GM12873 (cell line): ENCODE measurements around the gene GNAL.

Source experiments
- TF ChIP-seq, protein P1 (sequence below): IDR thresholded peaks from 2 replicates; pipeline ENCODE4 v1.5.1; 2012; ENCODE audit warnings: low read depth, mild to moderate bottlenecking, moderate library complexity, low read length, control low read depth; ENCODE audit not compliant: insufficient read depth; ENCODE audit errors: missing control alignments

The GNAL gene

DNA sequence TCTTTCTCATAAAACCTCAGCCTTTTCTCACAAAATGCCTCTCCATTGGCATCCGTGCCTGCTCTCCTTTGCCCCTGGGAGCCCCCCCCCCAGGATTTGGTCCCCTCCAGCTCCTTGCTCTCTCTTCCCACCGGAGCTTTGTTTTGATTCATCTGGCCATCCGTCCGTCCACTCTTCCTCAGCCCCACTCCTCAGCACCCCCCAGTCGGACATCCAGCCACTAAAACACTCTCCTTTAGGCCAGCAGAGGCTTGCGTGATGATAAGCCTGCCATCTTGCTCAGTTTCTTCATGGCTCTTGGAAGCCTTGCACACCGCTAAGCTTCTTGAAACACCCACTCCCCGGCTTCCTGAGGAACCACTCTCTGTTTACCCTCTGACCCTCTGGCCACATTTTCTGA, 31.5 kb upstream of the GNAL start:
- TF ChIP-seq, protein P1, sequence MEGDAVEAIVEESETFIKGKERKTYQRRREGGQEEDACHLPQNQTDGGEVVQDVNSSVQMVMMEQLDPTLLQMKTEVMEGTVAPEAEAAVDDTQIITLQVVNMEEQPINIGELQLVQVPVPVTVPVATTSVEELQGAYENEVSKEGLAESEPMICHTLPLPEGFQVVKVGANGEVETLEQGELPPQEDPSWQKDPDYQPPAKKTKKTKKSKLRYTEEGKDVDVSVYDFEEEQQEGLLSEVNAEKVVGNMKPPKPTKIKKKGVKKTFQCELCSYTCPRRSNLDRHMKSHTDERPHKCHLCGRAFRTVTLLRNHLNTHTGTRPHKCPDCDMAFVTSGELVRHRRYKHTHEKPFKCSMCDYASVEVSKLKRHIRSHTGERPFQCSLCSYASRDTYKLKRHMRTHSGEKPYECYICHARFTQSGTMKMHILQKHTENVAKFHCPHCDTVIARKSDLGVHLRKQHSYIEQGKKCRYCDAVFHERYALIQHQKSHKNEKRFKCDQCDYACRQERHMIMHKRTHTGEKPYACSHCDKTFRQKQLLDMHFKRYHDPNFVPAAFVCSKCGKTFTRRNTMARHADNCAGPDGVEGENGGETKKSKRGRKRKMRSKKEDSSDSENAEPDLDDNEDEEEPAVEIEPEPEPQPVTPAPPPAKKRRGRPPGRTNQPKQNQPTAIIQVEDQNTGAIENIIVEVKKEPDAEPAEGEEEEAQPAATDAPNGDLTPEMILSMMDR, result no peak

DNA sequence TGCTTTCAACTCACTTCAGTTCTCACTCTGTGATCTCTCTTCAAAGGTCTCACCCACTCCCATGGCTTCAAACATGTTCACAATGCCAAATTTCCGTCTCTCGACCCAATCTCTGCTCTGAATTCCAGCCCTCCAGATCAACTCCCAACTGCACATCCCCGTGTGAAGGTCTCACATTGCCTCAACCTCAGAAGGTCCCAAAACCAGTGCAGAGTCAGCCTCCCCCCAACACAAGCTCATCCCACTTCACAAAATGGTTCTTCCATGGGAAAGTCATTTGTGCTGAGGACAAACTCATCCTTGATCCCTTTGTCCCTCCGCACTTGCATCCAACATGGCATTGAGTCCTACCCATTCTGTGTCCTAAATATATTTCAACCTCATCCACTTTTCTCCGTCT, 31.0 kb upstream of the GNAL start:
- TF ChIP-seq, protein P1, result no peak

DNA sequence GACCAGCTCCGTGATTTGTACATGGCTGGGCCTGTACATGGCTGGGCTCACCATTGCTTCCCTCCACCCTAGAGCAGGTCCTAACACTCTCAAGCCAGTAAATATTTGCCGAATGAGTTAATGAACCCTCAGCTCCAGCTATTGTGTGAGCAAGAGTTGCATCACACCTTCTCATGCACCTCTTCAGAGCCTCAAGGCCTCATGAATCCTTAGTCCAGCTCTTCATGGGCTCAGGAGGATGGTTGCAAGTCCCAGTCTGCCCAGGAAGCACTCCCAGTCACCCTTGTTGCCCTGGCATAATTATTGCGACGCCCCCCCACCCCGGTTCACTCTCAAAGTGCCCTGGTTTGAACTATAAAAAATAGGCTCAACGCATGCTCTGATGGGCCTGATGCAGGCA, 30.1 kb upstream of the GNAL start:
- TF ChIP-seq, protein P1, result no peak

DNA sequence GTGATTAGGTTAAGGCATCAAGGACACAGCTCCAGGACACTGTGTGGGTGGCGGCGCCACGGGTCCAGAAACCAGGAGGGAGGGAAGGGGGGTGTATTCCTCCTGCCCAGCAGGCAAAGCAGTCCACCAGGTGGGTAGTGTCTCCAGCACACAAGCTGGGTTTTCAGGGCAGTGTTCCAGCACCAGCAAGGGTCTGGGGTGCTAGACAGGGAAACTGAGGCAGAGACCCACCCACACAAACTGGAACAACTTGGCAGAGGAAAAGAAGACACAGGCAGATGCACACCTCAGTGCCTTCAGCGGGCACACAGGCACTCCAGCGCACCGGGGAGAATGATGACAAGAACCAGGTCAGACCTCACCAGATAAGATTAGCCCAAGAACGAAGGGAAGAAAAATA, 28.4 kb upstream of the GNAL start:
- TF ChIP-seq, protein P1, result no peak

DNA sequence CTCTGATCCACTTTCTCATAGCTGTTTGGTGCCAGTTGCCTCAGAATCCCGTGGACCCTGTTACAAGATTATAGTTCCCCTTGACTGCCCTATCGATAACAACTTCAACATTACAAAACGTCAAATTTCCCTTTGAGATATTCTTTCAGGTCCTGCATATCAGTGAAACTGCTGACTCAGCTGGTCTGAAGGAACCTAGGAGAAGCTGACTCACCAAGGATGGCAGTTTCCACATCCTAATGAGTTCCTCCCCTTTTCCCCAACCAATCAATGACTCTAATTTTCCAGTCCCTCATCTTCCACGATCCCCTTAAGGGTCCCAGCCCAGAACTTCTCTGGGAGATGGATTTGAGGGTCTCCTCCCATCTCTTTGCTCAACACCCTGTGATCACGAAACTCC, 27.6 kb upstream of the GNAL start:
- TF ChIP-seq, protein P1, result no peak

DNA sequence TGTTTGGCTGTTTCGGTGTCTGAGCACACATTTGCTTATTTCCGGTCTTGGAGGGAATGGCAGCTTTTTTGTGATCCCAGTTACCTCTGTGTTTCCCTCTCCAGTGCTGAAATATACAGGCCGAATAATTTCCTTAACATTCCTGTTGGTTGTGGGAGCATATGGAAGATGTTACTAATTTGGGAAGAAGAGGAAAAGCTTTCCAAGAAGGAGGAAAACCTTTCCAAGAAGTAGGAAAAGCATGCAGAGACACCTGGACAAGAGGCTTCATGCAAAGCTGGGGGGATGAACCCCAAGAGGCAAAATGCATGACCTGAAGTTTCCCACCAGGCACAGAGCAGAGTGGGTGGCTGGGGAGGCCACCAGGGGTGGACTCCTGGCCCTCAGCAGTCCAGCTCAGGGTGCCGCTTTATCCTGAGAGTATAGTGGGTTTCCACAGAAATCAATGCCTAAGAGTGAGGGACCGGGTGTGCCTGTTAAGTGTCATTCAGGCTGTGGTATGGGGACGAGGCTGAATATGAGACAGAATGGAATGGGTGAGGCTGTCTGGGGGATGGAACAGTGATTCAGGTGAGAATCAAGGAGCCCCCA, 25.5 kb upstream of the GNAL start:
- TF ChIP-seq, protein P1, result no peak

DNA sequence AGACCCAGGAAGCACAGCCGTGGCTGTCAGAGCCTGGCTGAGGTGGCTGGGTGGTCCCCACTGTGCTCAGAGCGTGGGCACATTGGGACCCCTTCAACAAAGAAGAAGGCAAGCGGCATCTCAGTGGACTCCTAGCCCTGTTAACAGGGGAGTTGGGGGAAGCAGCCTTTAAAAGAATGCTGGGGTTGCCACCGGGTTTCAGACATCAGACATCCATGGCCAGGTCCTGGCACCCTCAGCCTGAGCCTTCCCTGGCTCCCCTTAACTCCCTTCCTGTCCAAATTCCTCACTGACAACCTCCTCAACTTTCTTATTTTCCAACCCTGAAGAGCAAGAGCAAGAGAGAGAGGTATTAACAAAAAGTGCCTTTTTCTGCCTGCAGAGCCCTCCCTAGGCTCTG, 24.8 kb upstream of the GNAL start:
- TF ChIP-seq, protein P1, result no peak
